B cell (primary cell): Measurements from ENCODE around the gene PYGO2. TPM values are rescaled to one million over a fixed set of nuclear protein-coding genes. Genes with fewer than 3 reads are reported as not detected.

Experiments
- ATAC-seq: fragments of 200-7000 bp; cut with Tn5 transposase; one replicate; pipeline ENCODE4 v1.10.0; 2021; ENCODE audit warnings: low read depth, mild to moderate bottlenecking, moderate number of reproducible peaks, moderate library complexity
- CTCF ChIA-PET: fragments of 350-600 bp; sonication (Branson Sonifier 250); formaldehyde crosslinking; loops from one replicate; lab custom pipeline; 2021; ENCODE audit warnings: antibody characterized with exemption, inconsistent platforms; lab: Charles Lee
- POLR2A ChIA-PET: fragments of 350-600 bp; sonication (Branson Sonifier 250); formaldehyde crosslinking; loops from one replicate; lab custom pipeline; 2021; ENCODE audit warnings: antibody characterized with exemption; lab: Charles Lee
- DNase-seq: peaks from one replicate; pipeline ENCODE4 v3.0.0; 2013
- H2AFZ ChIP-seq: 2 replicates; pipeline ENCODE4 v1.6.1; 2012; ENCODE audit warnings: mild to moderate bottlenecking, low read depth, low read length; ENCODE audit not compliant: insufficient read depth, poor library complexity, severe bottlenecking
- H3K27ac ChIP-seq, 2 donors: 1 replicate in 1 of 2; 2 replicates in 1 of 2; pipeline ENCODE4 v1.5.1; 2012 to 2013; ENCODE audit warnings: low read length in 2 of 2, mild to moderate bottlenecking in 2 of 2, moderate library complexity in 1 of 2
- H3K27me3 ChIP-seq, 4 experiments: fragments of 200-600 bp in 1 of 4; sonication (generic) in 1 of 4; replicated peaks in 1 of 4; 1 replicate in 2 of 4; 2 replicates in 2 of 4; pipeline versions ENCODE4 v1.6.1 to v1.7.0; 2013 to 2016; ENCODE audit warnings: low read length in 3 of 4, mild to moderate bottlenecking in 2 of 4, mixed read lengths in 1 of 4, moderate library complexity in 1 of 4; ENCODE audit not compliant: insufficient read depth in 4 of 4, control insufficient read depth in 3 of 4; ENCODE audit errors: control extremely low read depth in 1 of 4
- H3K36me3 ChIP-seq, 2 experiments: replicated peaks in 1 of 2; 1 replicate in 1 of 2; 2 replicates in 1 of 2; pipeline versions ENCODE4 v1.6.1 to v1.7.1; 2013; ENCODE audit warnings: low read length in 1 of 2; ENCODE audit not compliant: insufficient read depth in 2 of 2, control insufficient read depth in 1 of 2; ENCODE audit errors: control extremely low read depth in 1 of 2, extremely low read depth in 1 of 2
- H3K4me1 ChIP-seq, 2 donors: fragments of 200-600 bp in 1 of 2; sonication (generic) in 1 of 2; 1 replicate in 1 of 2; 2 replicates in 1 of 2; pipeline versions ENCODE4 v1.5.1 to v1.6.1; 2013 to 2017; ENCODE audit warnings: low read length in 2 of 2; ENCODE audit not compliant: control insufficient read depth in 2 of 2, insufficient read depth in 2 of 2
- H3K4me2 ChIP-seq: replicated peaks from 2 replicates; pipeline ENCODE3; 2012; ENCODE audit warnings: mild to moderate bottlenecking, low read depth, low read length; ENCODE audit not compliant: poor library complexity, severe bottlenecking
- H3K4me3 ChIP-seq, 5 experiments: fragments of 200-600 bp in 1 of 5; sonication (generic) in 1 of 5; 1 replicate in 3 of 5; 2 replicates in 2 of 5; pipeline versions ENCODE4 v1.5.1 to v1.7.0; 2011 to 2016; ENCODE audit warnings: low read length in 4 of 5, mild to moderate bottlenecking in 4 of 5, low read depth in 2 of 5, control low read depth in 1 of 5, moderate library complexity in 1 of 5; ENCODE audit not compliant: insufficient read depth in 1 of 5; ENCODE audit errors: control extremely low read depth in 1 of 5, extremely low read depth in 1 of 5
- H3K79me2 ChIP-seq: fragments of 200-600 bp; sonication (generic); one replicate; pipeline ENCODE4 v1.6.0; 2016; ENCODE audit warnings: low read length; ENCODE audit not compliant: control insufficient read depth, insufficient read depth
- H3K9ac ChIP-seq: fragments of 200-600 bp; sonication (generic); 2 replicates; pipeline ENCODE4 v1.6.1; 2017; ENCODE audit warnings: mild to moderate bottlenecking, low read length, moderate library complexity
- H3K9me3 ChIP-seq, 3 donors: one replicate each; pipeline versions ENCODE4 v1.6.1 to v1.7.1; 2013; ENCODE audit warnings: low read length in 2 of 3; ENCODE audit not compliant: control insufficient read depth in 2 of 3, insufficient read depth in 1 of 3; ENCODE audit errors: control extremely low read depth in 1 of 3
- H4K20me1 ChIP-seq: 2 replicates; pipeline ENCODE4 v1.6.0; 2012; ENCODE audit warnings: mild to moderate bottlenecking, low read length; ENCODE audit not compliant: insufficient read depth, control insufficient read depth, poor library complexity, severe bottlenecking
- H3K27ac Mint-ChIP-seq: one replicate; pipeline ENCODE4 v1.8.0; 2021; ENCODE audit warnings: mixed read lengths
- H3K27me3 Mint-ChIP-seq: one replicate; pipeline ENCODE4 v1.8.0; 2021; ENCODE audit warnings: mixed read lengths
- H3K4me1 Mint-ChIP-seq: one replicate; pipeline ENCODE4 v1.8.0; 2021; ENCODE audit warnings: mixed read lengths
- H3K4me3 Mint-ChIP-seq: one replicate; pipeline ENCODE4 v1.8.0; 2021; ENCODE audit warnings: mixed read lengths
- H3K9me3 Mint-ChIP-seq: one replicate; pipeline ENCODE4 v1.8.0; 2022; ENCODE audit warnings: mixed read lengths; ENCODE audit not compliant: insufficient read depth
- EZH2 ChIP-seq: IDR thresholded peaks from 2 replicates; pipeline ENCODE4 v1.6.1; 2012; ENCODE audit warnings: borderline replicate concordance, low read depth, mild to moderate bottlenecking, moderate library complexity, low read length; ENCODE audit not compliant: insufficient read depth, poor library complexity, severe bottlenecking
- WGBS: methylation state at CpG from one replicate; pipeline ENCODE4 v1.1.5; 2013; ENCODE audit warnings: missing lambda C conversion rate; ENCODE audit not compliant: insufficient coverage; 5-methylcytosine and 5-hydroxymethylcytosine counted together
- intact Hi-C: fragments of 100-400 bp; cut with micrococcal nuclease; formaldehyde crosslinking; loops from one replicate; pipeline ENCODE4 v1.10.0; 2022
- polyA plus RNA-seq: library from polyadenylated mRNA; depleted of rRNA; stranded (reverse); fragments of >200 nt; gene quantifications from 2 replicates; pipeline ENCODE4 v1.2.3, GENCODE V29; 2012
- total RNA-seq, 2 donors: library from RNA; stranded (reverse); fragments of 120-200 nt in 1 of 2; gene quantifications; 1 replicate in 1 of 2; 2 replicates in 1 of 2; pipeline versions ENCODE4 v1.2.3 to v1.2.4, GENCODE V29; 2013 to 2022
- TF ChIP-seq, protein P1 (sequence below): fragments of 200-600 bp; IDR thresholded peaks from one replicate; pipeline ENCODE4 v1.8.0; 2022; ENCODE audit warnings: antibody characterized with exemption, mild to moderate bottlenecking

Gene PYGO2
- total and polyA plus RNA-seq, 2 donors (not counting 1 experiment from before 2014, with no cell fraction given), result 22.2 to 52.7 TPM

DNA sequence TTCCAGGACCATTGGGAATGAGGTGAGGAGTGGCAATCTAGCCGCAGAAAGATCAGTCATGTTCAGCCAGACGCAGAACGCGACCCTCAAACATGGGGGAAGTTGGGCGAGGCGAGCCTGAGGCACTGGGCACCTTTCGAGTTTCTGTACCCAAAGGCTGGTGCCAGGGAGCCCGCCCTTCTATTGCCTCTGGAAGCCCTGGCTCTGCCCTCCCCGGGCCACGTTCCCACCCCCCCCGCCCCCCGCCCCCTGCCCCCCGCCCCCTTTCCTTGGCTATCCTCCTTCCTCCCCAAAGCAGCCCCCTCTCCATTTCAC lies 38.8 kb upstream of the PYGO2 start:
- no peaks in the 10 kb centered on the region for H3K9me3 ChIP-seq
- Mint-ChIP-seq H3K9me3 (no peaks in the 10 kb centered on the region), H3K27ac (peak overlapping the region; percentile 93), H3K4me3 (peak overlapping the region; percentile 90), H3K4me1 (peaks cover 36% of the 10 kb centered on the region), H3K27me3 (no peaks in the 10 kb centered on the region)
- H3K27ac ChIP-seq, result peak overlapping the region; percentile 73 to 80
- peaks cover 33% of the 10 kb centered on the region for H3K79me2 ChIP-seq
- intact Hi-C loops, result loop anchor here (2.0 to 5.0 kb wide), 4 partner anchors 62 to 673 kb away; partner anchors contain the start of genes ADAR, ATP8B2, EFNA4 and UBE2Q1
- H2AFZ ChIP-seq, result peak overlapping the region; percentile 90
- peak overlapping the region; percentile 63 to 95 (median 86) for H3K4me3 ChIP-seq
- H3K36me3 ChIP-seq, result no peaks in the 10 kb centered on the region
- TF ChIP-seq, protein P1, sequence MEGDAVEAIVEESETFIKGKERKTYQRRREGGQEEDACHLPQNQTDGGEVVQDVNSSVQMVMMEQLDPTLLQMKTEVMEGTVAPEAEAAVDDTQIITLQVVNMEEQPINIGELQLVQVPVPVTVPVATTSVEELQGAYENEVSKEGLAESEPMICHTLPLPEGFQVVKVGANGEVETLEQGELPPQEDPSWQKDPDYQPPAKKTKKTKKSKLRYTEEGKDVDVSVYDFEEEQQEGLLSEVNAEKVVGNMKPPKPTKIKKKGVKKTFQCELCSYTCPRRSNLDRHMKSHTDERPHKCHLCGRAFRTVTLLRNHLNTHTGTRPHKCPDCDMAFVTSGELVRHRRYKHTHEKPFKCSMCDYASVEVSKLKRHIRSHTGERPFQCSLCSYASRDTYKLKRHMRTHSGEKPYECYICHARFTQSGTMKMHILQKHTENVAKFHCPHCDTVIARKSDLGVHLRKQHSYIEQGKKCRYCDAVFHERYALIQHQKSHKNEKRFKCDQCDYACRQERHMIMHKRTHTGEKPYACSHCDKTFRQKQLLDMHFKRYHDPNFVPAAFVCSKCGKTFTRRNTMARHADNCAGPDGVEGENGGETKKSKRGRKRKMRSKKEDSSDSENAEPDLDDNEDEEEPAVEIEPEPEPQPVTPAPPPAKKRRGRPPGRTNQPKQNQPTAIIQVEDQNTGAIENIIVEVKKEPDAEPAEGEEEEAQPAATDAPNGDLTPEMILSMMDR, result no peak
- TF ChIP-seq EZH2, result no peak
- H3K4me2 ChIP-seq, result peak overlapping the region; percentile 97
- peak overlapping the region; percentile 91 for H3K9ac ChIP-seq
- H4K20me1 ChIP-seq, result no peaks in the 10 kb centered on the region
- H3K27me3 ChIP-seq, result no peaks in the 10 kb centered on the region
- 0% methylated on average over 4 of the region's 13 CpGs for WGBS
- DNase-seq (no peak), ATAC-seq (no peak)
- CTCF ChIA-PET, result interaction anchor here (1.0 to 18.4 kb wide), 15 partner anchors 12 to 331 kb away, joined by 3 to 295 read pairs (median 9); partner anchors contain the start of genes CKS1B, FLAD1, PBXIP1 and PMVK
- peaks cover 26 to 35% of the 10 kb centered on the region in 2 donors for H3K4me1 ChIP-seq
- POLR2A ChIA-PET, result interaction anchor here (0.7 to 7.4 kb wide), 7 partner anchors 12 to 64 kb away, joined by 3 to 74 read pairs (median 6); partner anchors contain the start of genes CKS1B and PMVK
